Brain pericyte (primary cell): ENCODE measurements around the gene CFAP299.

Experiments
- DNase-seq: peaks from one replicate; pipeline ENCODE4 v3.0.0-alpha.2; 2012; ENCODE audit warnings: low read depth, low spot score

Gene CFAP299

DNA sequence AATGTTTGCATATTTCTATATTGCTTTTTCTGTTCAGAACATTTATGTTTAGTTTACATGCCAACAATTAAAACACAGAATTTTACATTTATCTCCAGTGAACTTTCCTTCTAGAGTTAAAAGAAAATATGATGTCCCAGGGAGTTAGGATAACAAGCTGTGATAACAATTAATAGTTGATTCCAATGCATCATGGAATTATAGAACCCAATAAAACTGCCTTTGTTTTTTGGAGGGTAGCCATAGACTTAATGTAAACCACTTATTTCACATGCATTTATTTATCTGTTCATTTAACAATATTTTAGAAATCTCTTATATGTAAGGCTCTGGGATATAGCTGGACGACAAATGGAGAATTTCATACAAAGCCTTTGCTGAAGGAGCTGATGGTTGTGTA lies 180.0 kb downstream of the CFAP299 start:
- no peak for DNase-seq

- no peak for DNase-seq
These were observed 185.9 kb downstream of the CFAP299 start for GRCh38 chr4:80521438-80521837.

- no peak for DNase-seq
These were observed 191.2 kb downstream of the CFAP299 start for GRCh38 chr4:80526697-80527096.

- DNase-seq: no peak
These were observed 193.5 kb downstream of the CFAP299 start for GRCh38 chr4:80529026-80529425.

DNA sequence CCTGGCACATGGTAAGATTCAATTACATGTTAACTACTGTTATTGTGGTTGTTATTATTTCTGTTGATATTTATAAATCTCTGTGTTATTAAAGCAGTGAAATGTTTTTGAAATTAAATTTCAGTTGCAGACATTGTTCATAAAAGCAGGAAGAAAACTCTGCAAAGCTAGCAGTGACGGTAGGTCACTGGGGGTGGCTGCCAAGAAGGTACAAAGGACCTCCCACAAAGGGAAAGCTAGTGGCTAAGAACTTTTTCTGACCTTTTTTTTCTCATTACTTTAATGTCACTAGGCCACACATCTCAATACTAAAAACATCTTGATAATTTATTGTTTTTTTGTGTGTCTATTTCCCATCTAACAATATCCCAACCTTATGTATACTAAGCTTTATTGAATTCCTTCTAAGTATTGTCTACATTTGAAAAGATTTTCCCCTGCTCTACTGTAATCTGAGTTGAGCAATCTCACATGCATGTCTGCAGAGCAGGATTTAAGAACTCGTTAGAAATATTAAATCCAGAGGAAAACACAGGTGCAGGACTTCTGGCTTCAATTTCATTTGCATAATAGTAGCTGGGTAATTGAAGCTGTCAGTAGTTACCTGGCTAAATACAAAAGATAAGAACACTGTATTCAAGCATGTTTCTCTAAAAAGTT lies 197.3 kb downstream of the CFAP299 start:
- no peak for DNase-seq

DNA sequence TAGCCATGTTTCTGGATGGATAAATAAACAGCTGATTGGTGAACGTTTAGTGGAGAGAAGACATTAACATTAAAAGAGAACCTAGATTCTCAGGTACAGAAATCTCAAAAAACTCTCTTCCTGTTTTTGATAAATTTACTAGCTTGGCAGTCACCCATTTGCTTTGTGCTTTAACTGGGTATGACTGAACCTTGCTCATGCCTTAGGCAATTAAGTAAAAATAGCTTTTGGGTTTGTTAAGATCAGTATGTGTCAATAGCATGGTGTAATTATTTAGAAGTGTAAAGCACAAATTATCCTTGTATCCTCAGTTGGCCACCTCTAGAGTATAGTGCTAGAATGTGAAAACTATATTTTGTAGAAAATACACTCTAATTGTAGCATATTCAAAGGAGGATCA lies 200.0 kb downstream of the CFAP299 start:
- DNase-seq: no peak

GRCh38 chr4:80538276-80538926 lies 202.9 kb downstream of the CFAP299 start:
- no peak for DNase-seq

- no peak for DNase-seq
These were observed 203.7 kb downstream of the CFAP299 start for GRCh38 chr4:80539190-80539589.

DNA sequence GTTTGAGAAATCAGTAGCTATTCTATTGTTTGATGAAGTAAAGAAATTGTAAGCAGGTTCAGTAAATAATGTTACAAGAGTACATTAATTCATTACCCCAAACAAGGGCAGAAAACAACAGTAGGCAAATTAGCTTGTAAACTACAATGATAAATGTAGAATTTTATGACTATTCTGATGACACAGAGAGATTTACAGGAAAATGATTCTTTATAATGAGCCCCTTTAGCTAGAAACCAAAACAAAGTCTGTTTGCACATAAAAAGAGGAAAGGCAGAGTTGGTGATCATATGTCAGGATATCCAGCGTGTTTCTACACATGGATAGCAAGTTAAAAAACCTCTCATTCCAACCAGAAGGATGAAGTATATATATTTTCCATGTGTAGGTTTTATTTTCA lies 204.8 kb downstream of the CFAP299 start:
- DNase-seq: no peak

DNA sequence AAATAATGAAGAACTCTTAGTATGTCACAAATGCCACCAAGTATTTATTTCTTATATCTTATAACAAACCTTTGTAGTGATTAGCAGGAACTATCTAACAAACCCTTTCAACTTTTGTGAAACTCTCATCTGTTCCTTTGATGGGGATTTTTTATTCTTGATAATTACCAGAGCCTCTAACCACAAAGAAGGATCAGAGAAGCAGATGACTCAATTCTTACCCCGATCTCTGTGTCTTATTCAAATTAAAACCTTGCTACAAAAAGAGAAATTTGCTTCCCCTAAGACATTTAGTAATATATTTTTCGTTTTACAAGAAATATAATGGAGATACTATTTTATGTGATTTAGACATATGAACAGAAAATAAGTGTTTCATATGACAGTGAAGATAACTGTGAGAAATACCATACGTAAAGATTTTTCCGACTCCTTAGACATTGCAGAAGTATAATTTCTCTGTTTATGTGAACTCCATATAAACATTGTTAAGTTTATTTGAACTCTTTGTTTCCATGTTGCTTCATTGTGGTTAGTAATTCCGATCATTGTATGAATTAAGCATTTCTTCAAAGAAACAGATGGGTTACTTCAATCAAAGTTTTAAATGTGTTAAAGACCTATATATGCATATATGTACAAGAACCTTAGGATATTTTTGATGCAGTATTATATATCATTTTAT lies 205.4 kb downstream of the CFAP299 start:
- no peak for DNase-seq

DNA sequence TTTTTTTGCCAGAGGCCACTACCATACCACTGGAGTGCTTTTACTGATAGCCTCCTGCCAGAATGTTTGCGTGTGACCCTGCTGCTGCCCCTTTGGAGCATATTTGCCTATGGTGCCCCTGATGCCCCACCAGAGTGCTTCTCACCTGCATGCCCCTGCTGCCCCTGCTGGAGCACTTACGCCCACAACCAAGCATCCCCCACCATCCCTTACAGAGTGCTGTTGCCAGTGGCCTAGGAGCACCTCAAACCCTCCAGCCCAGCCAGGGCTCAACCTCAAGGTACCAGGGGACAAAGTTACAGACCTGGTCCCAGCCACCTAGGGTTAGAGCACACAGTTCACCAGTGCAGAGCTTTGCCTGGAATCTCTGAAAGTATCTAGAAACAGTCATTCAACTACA lies 207.2 kb downstream of the CFAP299 start:
- DNase-seq: no peak

- DNase-seq: no peak
These were observed 224.8 kb downstream of the CFAP299 start for GRCh38 chr4:80560337-80560736.

GRCh38 chr4:80566203-80566872 lies 230.8 kb downstream of the CFAP299 start:
- no peak for DNase-seq

GRCh38 chr4:80568891-80569290 lies 233.4 kb downstream of the CFAP299 start:
- DNase-seq: no peak

DNA sequence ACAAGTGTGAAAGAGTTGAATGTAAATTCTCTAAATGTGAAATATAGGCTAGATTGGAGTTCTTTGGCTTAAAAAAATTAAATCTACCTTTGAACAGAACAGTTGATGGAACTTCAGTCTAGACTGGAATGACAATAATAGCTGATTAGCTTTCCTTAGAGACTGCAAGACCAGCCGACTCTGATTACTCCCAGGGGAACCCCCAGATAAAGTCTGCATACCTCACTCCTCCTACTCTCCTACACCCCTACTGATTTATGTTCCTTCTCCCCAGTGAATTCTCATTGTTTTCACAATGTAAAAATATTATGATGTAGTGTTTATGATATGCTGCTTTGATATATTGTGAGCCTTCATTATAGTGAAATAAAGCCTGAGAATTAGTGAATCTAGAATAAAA lies 241.3 kb downstream of the CFAP299 start:
- no peak for DNase-seq

GRCh38 chr4:80578001-80578400 lies 242.5 kb downstream of the CFAP299 start:
- DNase-seq: no peak

DNA sequence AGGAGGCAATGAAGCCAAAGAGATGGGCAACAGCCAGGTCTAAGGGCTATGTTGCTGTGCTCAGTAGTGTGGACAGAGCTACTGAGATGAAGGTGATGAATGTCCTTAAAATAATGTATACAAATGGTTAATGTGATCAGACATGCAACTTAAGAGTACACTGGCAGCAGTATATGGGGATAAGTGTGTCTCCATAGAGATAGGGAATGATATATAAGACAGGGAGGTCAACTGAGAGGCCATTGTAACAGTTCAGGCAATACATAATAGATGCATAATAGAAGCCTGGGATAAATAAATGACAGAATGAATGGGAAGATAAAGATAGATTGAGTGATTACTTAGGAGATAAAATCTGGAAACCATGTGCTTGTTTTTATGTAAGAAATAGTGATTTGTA lies 250.0 kb downstream of the CFAP299 start:
- no peak for DNase-seq

DNA sequence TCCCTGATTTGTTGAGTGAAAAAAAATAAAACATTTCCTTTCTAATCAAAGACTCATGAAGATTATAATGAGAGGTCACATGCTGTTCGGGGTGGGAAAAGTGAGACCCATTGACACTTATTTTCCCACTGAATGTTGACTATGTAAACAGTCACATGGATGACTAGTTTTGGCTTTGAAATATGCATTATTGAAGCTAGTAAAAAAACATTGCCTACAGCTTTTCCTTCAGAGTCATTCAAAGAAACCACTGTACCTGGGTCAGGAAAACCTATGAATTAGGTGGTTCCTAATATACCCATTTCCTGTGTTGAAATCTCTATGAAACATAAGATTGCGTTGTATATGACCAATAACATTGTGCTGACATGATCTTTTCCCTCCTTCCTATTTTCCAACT lies 251.2 kb downstream of the CFAP299 start:
- no peak for DNase-seq

DNA sequence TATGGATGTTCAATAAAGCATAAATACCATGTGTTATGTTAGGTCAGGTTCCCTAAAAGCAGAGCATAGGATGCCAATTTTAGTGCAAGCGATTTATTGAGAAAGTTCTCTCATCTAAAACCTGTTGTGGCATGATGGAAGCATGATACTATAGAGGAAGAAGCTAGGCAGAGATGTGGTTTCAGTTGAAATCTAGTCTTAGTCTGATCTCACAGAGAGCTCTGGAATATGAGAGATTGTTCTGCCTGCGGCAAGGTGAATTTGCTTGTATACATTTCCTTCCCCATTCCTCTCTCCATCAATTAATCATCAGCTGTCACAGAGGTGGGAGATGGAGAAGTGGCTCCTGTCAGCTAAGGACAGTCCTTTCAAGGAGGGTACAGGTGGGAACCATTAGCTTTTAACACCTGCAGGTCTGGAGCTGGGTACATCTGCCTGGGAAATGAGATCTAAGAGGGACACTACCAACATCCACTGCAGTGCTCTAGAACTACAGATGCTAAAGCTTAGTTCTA lies 252.4 kb downstream of the CFAP299 start:
- no peak for DNase-seq

DNA sequence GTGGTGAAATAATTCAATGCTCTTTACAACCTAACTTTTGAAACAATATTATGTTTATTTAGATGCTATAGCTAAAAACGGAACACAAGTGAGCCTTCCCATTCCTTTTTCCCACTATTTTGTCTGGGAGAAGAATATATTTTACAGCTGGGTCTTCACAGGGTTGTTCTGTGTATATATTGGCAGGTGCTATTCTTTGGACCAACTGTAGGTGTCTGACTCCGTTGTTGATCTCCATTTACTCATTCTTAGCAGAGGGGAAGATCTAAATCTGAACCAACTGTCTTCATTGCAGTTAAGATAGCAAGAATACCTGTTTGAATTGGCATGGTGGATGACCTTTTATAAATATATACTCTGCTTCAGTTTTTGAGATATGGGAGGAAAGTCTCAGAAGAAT lies 257.4 kb downstream of the CFAP299 start:
- no peak for DNase-seq

GRCh38 chr4:80594701-80595100 lies 259.2 kb downstream of the CFAP299 start:
- no peak for DNase-seq

DNA sequence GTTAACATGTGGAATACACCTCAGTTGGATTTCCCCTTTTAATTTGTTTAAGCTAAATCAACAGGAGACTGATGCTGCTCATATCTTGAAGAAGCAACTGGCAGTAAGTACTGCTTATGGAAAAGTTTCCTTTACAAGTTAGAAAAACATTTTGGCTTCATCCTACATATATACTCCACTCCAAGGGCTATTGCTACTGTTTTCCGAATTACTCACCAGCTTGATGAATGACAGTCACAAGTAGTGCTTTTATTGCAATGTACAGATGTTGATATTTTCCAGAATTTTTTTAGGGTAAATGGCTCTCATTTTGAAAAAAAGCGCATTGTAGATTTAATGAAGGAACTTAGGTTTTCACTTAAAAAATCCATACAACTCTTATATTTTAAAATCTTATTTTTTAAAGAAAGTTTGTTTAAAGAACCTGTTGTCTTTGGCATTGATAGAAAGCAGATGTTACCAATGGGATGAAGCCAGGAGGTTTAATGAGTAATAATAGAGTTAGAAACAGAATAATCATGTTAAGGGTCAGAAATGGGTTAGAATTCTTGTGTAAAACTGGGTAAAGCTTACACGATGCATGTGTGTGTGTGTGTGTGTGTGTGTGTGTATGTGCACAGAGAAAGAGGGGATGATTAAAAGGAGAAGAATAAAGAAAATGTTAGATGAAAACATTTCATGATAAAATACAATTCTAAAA lies 272.9 kb downstream of the CFAP299 start:
- DNase-seq: no peak
